ENCODE data around the gene TRMT2A.

The TRMT2A gene

DNA sequence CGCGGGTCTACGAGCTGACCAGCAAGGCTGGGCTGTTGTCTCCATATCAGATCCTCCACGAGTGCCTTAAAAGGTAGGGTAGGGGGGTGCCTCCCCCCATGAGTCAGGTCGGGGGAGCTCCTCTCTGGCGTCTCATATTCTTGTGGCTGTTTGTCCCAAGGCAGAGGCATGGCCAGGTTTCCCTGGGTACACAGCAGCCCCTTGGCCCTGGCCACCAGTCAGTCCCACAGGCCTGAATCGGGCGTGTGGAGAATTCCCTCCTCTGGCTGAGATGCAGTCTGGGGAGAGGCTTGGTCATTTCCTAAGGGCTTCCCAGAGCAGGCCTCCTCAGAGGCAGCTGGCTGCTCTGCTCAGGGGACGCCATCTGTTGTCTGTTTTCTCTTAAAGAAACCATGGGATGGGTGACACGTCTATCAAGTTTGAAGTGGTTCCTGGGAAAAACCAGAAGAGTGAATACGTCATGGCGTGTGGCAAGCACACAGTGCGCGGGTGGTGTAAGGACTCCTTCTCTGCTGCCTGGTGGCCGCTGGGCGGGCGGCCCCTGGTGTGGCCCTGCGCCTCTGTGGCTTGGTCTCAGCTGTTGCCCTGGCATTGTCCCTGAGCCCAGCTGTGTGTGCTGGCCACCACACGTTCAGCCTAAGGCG lies 10.7 kb downstream of the TRMT2A start:
- DNase-seq: no peak
- Histone ChIP-seq H3K27ac (ENCODE audit: insufficient read depth, low read length, poor library complexity, severe bottlenecking) (no peak overlapping the region), H3K9me3 (ENCODE audit: control insufficient read depth, low read length) (no peaks in the 10 kb centered on the region), H3K36me3 (ENCODE audit: control insufficient read depth, insufficient read depth, low read length) (peaks cover 54% of the 10 kb centered on the region), H3K4me3 (ENCODE audit: insufficient read depth, low read depth, low read length, poor library complexity, severe bottlenecking) (no peak overlapping the region), H3K4me1 (ENCODE audit: control insufficient read depth, insufficient read depth, low read length, poor library complexity, severe bottlenecking) (no peaks in the 10 kb centered on the region), H3K27me3 (replicated peaks; ENCODE audit: control insufficient read depth, insufficient read depth, low read length, poor library complexity, severe bottlenecking) (no peaks in the 10 kb centered on the region)

GRCh38 chr22:20105456-20106204 lies 11.4 kb downstream of the TRMT2A start:
- DNase-seq: no peak
- no peak overlapping the region for H3K4me3 ChIP-seq (ENCODE audit: insufficient read depth, low read depth, low read length, poor library complexity, severe bottlenecking)
- H3K27ac ChIP-seq (ENCODE audit: insufficient read depth, low read length, poor library complexity, severe bottlenecking): peak overlapping the region; percentile 22
- H3K27me3 ChIP-seq (replicated peaks; ENCODE audit: control insufficient read depth, insufficient read depth, low read length, poor library complexity, severe bottlenecking): no peaks in the 10 kb centered on the region
- peaks cover 54% of the 10 kb centered on the region for H3K36me3 ChIP-seq (ENCODE audit: control insufficient read depth, insufficient read depth, low read length)
- H3K4me1 ChIP-seq (ENCODE audit: control insufficient read depth, insufficient read depth, low read length, poor library complexity, severe bottlenecking): peaks cover 5% of the 10 kb centered on the region
- no peaks in the 10 kb centered on the region for H3K9me3 ChIP-seq (ENCODE audit: control insufficient read depth, low read length)

DNA sequence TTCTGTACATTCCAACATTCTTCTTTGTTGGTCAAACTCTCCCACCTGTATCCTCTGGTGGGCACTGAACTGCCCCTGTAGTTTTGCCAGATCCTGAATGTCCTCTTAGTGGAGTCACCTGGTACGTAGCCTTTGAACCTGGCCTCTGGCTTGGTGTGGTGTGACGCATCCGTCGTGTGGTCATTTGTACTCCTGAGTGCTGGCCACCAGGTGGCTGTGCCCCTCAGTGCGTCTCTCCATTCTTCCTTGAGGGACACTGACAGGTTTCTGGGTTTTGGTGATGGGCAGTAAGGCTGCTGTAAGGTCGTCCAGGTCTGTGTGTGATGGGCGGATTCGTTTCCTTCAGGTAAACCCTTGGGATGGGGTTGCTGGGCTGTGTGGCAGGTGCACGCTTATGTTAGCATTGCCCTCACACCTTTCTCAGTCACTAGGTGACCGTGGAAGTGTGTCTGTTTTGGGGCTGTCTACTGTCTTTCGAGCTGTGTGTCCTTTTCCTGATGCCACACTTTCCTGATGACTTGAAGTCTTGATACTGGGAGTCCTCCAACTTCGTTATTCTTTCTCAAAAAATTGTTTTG lies 14.7 kb downstream of the TRMT2A start:
- no peaks in the 10 kb centered on the region for H3K9me3 ChIP-seq (ENCODE audit: control insufficient read depth, low read length)
- H3K36me3 ChIP-seq (ENCODE audit: control insufficient read depth, insufficient read depth, low read length): peaks cover 24% of the 10 kb centered on the region
- no peak for DNase-seq
- H3K27me3 ChIP-seq (replicated peaks; ENCODE audit: control insufficient read depth, insufficient read depth, low read length, poor library complexity, severe bottlenecking): no peaks in the 10 kb centered on the region
- peaks cover 23% of the 10 kb centered on the region for H3K4me1 ChIP-seq (ENCODE audit: control insufficient read depth, insufficient read depth, low read length, poor library complexity, severe bottlenecking)
- H3K4me3 ChIP-seq (ENCODE audit: insufficient read depth, low read depth, low read length, poor library complexity, severe bottlenecking): no peak overlapping the region
- peak overlapping the region; percentile 4 for H3K27ac ChIP-seq (ENCODE audit: insufficient read depth, low read length, poor library complexity, severe bottlenecking)

DNA sequence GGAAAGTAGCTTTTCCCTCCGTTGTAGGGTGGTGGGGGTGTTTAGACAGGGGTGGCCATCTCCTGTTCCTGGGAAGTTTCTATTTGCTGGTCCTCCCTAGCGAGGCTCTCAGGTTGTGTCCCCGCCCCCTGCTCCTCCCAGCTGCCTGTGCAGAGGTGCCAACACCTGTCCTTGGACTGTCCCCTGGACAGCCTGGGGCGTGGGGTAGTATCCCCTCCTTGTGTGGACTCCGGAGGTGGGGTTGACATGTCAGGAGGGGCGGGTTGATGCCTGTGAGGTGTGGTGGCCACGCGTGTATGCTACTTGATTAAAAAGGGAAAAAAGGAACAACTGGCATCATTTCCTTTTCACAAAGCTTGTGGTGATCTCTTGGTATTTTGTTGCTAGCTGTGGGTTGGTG lies 15.4 kb downstream of the TRMT2A start:
- Histone ChIP-seq H3K9me3 (ENCODE audit: control insufficient read depth, low read length) (no peaks in the 10 kb centered on the region), H3K36me3 (ENCODE audit: control insufficient read depth, insufficient read depth, low read length) (peaks cover 19% of the 10 kb centered on the region), H3K4me3 (ENCODE audit: insufficient read depth, low read depth, low read length, poor library complexity, severe bottlenecking) (no peak overlapping the region), H3K27me3 (replicated peaks; ENCODE audit: control insufficient read depth, insufficient read depth, low read length, poor library complexity, severe bottlenecking) (no peaks in the 10 kb centered on the region), H3K27ac (ENCODE audit: insufficient read depth, low read length, poor library complexity, severe bottlenecking) (peak overlapping the region; percentile 67), H3K4me1 (ENCODE audit: control insufficient read depth, insufficient read depth, low read length, poor library complexity, severe bottlenecking) (peaks cover 23% of the 10 kb centered on the region)
- DNase-seq: no peak

- H3K27me3 ChIP-seq (replicated peaks; ENCODE audit: control insufficient read depth, insufficient read depth, low read length, poor library complexity, severe bottlenecking): no peaks in the 10 kb centered on the region
- peaks cover 23% of the 10 kb centered on the region for H3K4me1 ChIP-seq (ENCODE audit: control insufficient read depth, insufficient read depth, low read length, poor library complexity, severe bottlenecking)
- H3K27ac ChIP-seq (ENCODE audit: insufficient read depth, low read length, poor library complexity, severe bottlenecking): peak overlapping the region; percentile 68
- no peak overlapping the region for H3K4me3 ChIP-seq (ENCODE audit: insufficient read depth, low read depth, low read length, poor library complexity, severe bottlenecking)
- H3K36me3 ChIP-seq (ENCODE audit: control insufficient read depth, insufficient read depth, low read length): peaks cover 24% of the 10 kb centered on the region
- DNase-seq: no peak
- no peaks in the 10 kb centered on the region for H3K9me3 ChIP-seq (ENCODE audit: control insufficient read depth, low read length)
These were observed 17.8 kb downstream of the TRMT2A start for GRCh38 chr22:20099099-20099711.

- Histone ChIP-seq H3K27ac (ENCODE audit: insufficient read depth, low read length, poor library complexity, severe bottlenecking) (no peak overlapping the region), H3K36me3 (ENCODE audit: control insufficient read depth, insufficient read depth, low read length) (peaks cover 46% of the 10 kb centered on the region), H3K4me3 (ENCODE audit: insufficient read depth, low read depth, low read length, poor library complexity, severe bottlenecking) (no peak overlapping the region), H3K4me1 (ENCODE audit: control insufficient read depth, insufficient read depth, low read length, poor library complexity, severe bottlenecking) (peaks cover 23% of the 10 kb centered on the region), H3K27me3 (replicated peaks; ENCODE audit: control insufficient read depth, insufficient read depth, low read length, poor library complexity, severe bottlenecking) (no peaks in the 10 kb centered on the region), H3K9me3 (ENCODE audit: control insufficient read depth, low read length) (no peaks in the 10 kb centered on the region)
- DNase-seq: no peak
These were observed 20.2 kb downstream of the TRMT2A start for GRCh38 chr22:20096574-20097420.

DNA sequence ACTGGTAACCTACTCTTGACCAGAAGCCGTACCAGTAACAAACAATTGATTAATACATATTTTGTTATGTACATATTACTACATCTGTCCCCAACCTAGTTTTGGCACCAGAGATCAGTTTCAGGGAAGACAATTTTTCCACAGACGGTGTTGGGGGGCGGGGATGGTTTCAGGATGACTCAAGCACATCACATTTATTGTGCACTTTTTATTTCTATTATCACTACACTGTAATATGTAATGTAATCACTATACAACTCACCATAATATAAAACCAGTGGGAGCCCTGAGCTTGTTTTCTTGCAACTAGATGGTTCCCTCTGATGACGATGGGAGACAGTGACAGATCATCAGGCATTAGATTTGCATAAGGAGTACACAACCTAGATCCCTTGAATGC lies 21.5 kb downstream of the TRMT2A start:
- H3K36me3 ChIP-seq (ENCODE audit: control insufficient read depth, insufficient read depth, low read length): peaks cover 57% of the 10 kb centered on the region
- H3K4me3 ChIP-seq (ENCODE audit: insufficient read depth, low read depth, low read length, poor library complexity, severe bottlenecking): no peak overlapping the region
- no peak overlapping the region for H3K27ac ChIP-seq (ENCODE audit: insufficient read depth, low read length, poor library complexity, severe bottlenecking)
- no peaks in the 10 kb centered on the region for H3K27me3 ChIP-seq (replicated peaks; ENCODE audit: control insufficient read depth, insufficient read depth, low read length, poor library complexity, severe bottlenecking)
- H3K9me3 ChIP-seq (ENCODE audit: control insufficient read depth, low read length): no peaks in the 10 kb centered on the region
- no peak for DNase-seq
- peaks cover 18% of the 10 kb centered on the region for H3K4me1 ChIP-seq (ENCODE audit: control insufficient read depth, insufficient read depth, low read length, poor library complexity, severe bottlenecking)

DNA sequence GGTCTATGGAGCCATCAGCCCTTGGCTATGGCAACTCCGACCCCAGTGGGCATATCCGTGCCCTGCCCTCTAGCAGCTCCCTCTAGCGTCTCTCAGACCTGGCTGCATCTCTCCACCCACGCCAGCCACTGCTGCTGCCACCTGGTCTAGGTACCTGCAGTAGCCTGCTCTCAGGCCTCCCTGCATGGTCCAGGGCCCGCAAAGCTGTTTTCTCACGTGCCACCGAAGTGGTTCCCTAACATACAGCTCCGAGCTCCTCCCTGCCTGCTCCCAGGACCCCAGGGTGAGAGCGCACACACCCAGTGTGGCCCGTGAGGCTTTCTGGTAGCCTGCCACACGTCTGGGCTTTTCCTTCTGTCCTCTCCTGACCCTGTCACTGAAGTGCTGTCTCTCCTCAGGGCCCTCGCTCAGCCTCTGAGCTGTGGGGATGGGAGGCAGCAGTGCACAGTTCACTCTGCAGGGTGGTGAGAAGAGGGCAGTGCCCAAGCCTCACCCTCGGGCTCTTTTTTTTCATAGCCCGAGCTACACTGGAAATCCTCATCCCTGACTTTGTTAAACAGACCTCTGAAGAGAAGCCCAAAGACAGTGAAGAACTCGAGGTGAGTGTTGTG lies 22.7 kb downstream of the TRMT2A start:
- no peak overlapping the region for H3K4me3 ChIP-seq (ENCODE audit: insufficient read depth, low read depth, low read length, poor library complexity, severe bottlenecking)
- H3K36me3 ChIP-seq (ENCODE audit: control insufficient read depth, insufficient read depth, low read length): peaks cover 70% of the 10 kb centered on the region
- DNase-seq: no peak
- H3K27ac ChIP-seq (ENCODE audit: insufficient read depth, low read length, poor library complexity, severe bottlenecking): no peak overlapping the region
- no peaks in the 10 kb centered on the region for H3K27me3 ChIP-seq (replicated peaks; ENCODE audit: control insufficient read depth, insufficient read depth, low read length, poor library complexity, severe bottlenecking)
- peaks cover 7% of the 10 kb centered on the region for H3K4me1 ChIP-seq (ENCODE audit: control insufficient read depth, insufficient read depth, low read length, poor library complexity, severe bottlenecking)
- H3K9me3 ChIP-seq (ENCODE audit: control insufficient read depth, low read length): no peaks in the 10 kb centered on the region

DNA sequence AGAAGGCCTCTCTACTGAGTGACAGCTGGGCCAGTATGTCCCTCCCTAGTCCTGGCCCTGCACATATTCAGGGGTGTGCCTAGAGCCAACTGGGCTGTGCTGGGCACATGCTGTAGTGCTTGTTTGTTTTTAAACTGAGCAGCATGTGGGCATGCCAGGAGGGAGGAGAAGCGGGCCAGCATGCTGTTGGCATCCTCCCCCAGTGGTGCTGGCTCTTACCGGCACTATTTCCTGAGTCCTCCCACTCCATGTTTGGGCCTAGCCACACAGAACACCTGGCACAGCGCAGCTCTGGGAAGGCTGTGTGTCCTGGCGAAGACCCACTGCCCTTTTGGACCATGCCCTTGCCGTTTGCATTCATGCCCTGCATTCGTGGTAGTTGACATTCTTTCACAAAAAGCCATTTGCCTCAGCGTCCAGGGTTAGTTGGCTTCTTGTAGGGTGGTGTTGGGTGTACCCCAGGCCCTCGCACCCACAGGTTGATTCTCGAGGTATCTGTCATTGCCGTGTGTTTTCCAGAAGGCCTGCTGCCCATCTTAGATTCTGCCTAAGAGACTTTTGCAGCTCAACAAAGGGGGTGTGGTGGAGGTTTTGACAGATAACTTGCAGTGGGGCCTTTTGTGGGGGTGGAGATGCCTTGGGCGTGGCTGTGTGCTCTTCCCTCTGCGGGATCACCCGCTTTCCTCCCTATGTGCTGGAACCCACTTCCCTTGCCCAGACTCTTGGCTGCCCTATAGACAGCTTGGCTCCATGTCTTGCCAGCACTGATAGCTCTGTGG lies 23.4 kb downstream of the TRMT2A start:
- Histone ChIP-seq H3K4me1 (ENCODE audit: control insufficient read depth, insufficient read depth, low read length, poor library complexity, severe bottlenecking) (peaks cover 2% of the 10 kb centered on the region), H3K9me3 (ENCODE audit: control insufficient read depth, low read length) (no peaks in the 10 kb centered on the region), H3K27me3 (replicated peaks; ENCODE audit: control insufficient read depth, insufficient read depth, low read length, poor library complexity, severe bottlenecking) (no peaks in the 10 kb centered on the region), H3K27ac (ENCODE audit: insufficient read depth, low read length, poor library complexity, severe bottlenecking) (no peak overlapping the region), H3K4me3 (ENCODE audit: insufficient read depth, low read depth, low read length, poor library complexity, severe bottlenecking) (no peak overlapping the region), H3K36me3 (ENCODE audit: control insufficient read depth, insufficient read depth, low read length) (peaks cover 76% of the 10 kb centered on the region)
- no peak for DNase-seq
